Upper lobe of left lung (tissue), 6 donors: Measurements from ENCODE around the gene WBP1. TPM values are rescaled to one million over a fixed set of nuclear protein-coding genes. Genes with fewer than 3 reads are reported as not detected.
"Not testable (repeated sequence)": the region's sequence is repeated elsewhere in the genome, so short reads cannot be mapped to it uniquely, and the experiment has no call there.

Experiments used
- ATAC-seq, 2 donors: fragments of 200-7000 bp; cut with Tn5 transposase; one replicate each; pipeline ENCODE4 v1.9.1; 2022; ENCODE audit warnings: mild to moderate bottlenecking in 2 of 2, moderate library complexity in 2 of 2; ENCODE audit not compliant: low FRiP score in 2 of 2
- DNase-seq, 2 donors: peaks; one replicate each; pipeline ENCODE4 v3.0.0-alpha.2; 2019 to 2020
- H3K27ac ChIP-seq, 4 donors: fragments of 200-600 bp; sonication (generic); one replicate each; pipeline ENCODE4 v1.5.1; 2016 to 2019
- H3K27me3 ChIP-seq, 4 donors: fragments of 200-600 bp; sonication (generic); one replicate each; pipeline ENCODE4 v1.5.1; 2017 to 2019
- H3K36me3 ChIP-seq, 4 donors: fragments of 200-600 bp; sonication (generic); one replicate each; pipeline ENCODE4 v1.5.1; 2016 to 2019
- H3K4me1 ChIP-seq, 4 donors: fragments of 200-600 bp; sonication (generic); one replicate each; pipeline ENCODE4 v1.5.1; 2018 to 2019
- H3K4me3 ChIP-seq, 4 donors: fragments of 200-600 bp; sonication (generic); one replicate each; pipeline ENCODE4 v1.5.1; 2017 to 2019; ENCODE audit warnings: mild to moderate bottlenecking in 2 of 4, moderate library complexity in 1 of 4
- H3K9me3 ChIP-seq, 4 donors: fragments of 200-600 bp; sonication (generic); one replicate each; pipeline ENCODE4 v1.5.1; 2018 to 2019
- CTCF ChIP-seq, 6 experiments: fragments of 450-650 bp in 4 of 6; fragments of 200-600 bp in 2 of 6; sonication (generic) in 2 of 6; IDR thresholded peaks; one replicate each; pipeline ENCODE4 v1.5.1; 2016 to 2019; ENCODE audit warnings: antibody characterized with exemption in 6 of 6
- EP300 ChIP-seq, 4 donors: sonication (generic); formaldehyde crosslinking; IDR thresholded peaks; one replicate each; pipeline ENCODE4 v1.5.1; 2017; ENCODE audit warnings: antibody characterized with exemption in 4 of 4, control low read depth in 2 of 4
- POLR2A ChIP-seq, 4 donors: fragments of 450-650 bp; IDR thresholded peaks; one replicate each; pipeline ENCODE4 v1.5.1; 2016 to 2017; ENCODE audit warnings: antibody characterized with exemption in 4 of 4, mild to moderate bottlenecking in 2 of 4
- POLR2AphosphoS5 ChIP-seq, 2 donors: sonication (generic); formaldehyde crosslinking; IDR thresholded peaks; one replicate each; pipeline ENCODE4 v1.5.1; 2017; ENCODE audit warnings: antibody characterized with exemption in 2 of 2
- WGBS, 2 donors: methylation state at CpG; one replicate each; pipeline ENCODE4 v1.1.5; 2017 to 2018; 5-methylcytosine and 5-hydroxymethylcytosine counted together
- total RNA-seq, 6 donors: library from RNA; depleted of rRNA in 4 of 6; stranded (reverse); fragments of >200 nt in 4 of 6; gene quantifications; one replicate each; pipeline versions ENCODE4 v1.1.0 to v1.2.1, GENCODE V29; 2016 to 2021
- donor health status: DM: no; HTN: no; CAD: no; lungs with moderate emphysema.
- donor health status: DM: no; HTN: yes; CAD: no; lungs with severe emphysema.

The WBP1 gene
- total RNA-seq, 6 donors from 2014 or later = 34.7 to 109 (median 51.3) TPM

GRCh38 chr2:74481431-74481830 is 23.2 kb downstream of the WBP1 start:
- WGBS, 2 donors = 51 to 60% methylated on average over 2 to 3 of the region's 3 CpGs
- Histone ChIP-seq H3K4me1 (peaks cover 32 to 48% (median 35%) of the 10 kb centered on the region in 4 donors), H3K4me3 (peak overlapping the region; percentile 50 to 84 (median 72))

GRCh38 chr2:74481961-74482800 is 23.9 kb downstream of the WBP1 start:
- peak; percentile 82 to 83 for ATAC-seq
- no peak for TF ChIP-seq CTCF (IDR thresholded peaks at IDR 0.05)
- TF ChIP-seq EP300 (IDR thresholded peaks at IDR 0.05) = no peak
- TF ChIP-seq POLR2A (IDR thresholded peaks at IDR 0.05) = no peak
- no peak for TF ChIP-seq POLR2AphosphoS5 (IDR thresholded peaks at IDR 0.05)
- Histone ChIP-seq H3K4me3 (peak overlapping the region; percentile 50 to 84 (median 72)), H3K4me1 (peaks cover 24 to 40% (median 27%) of the 10 kb centered on the region in 4 donors), H3K9me3 (no peaks in the 10 kb centered on the region), H3K27ac (peak overlapping the region; percentile 82 to 93 (median 90)), H3K27me3 (no peaks in the 10 kb centered on the region), H3K36me3 (peaks cover 0 to 48% (median 18%) of the 10 kb centered on the region in 4 donors)
- peak; percentile 53 to 93 for DNase-seq
- 0 to 1% methylated on average over 2 to 55 of the region's 80 CpGs for WGBS, 2 donors

More at GRCh38 chr2:74481431-74481830, 23.2 kb downstream of the WBP1 start:
- ATAC-seq (no peak), DNase-seq (no peak)
- Histone ChIP-seq H3K36me3 (peaks cover 0 to 43% (median 14%) of the 10 kb centered on the region in 4 donors), H3K27ac (peak overlapping the region; percentile 82 to 93 (median 90)), H3K27me3 (no peaks in the 10 kb centered on the region), H3K9me3 (no peaks in the 10 kb centered on the region)
- TF ChIP-seq EP300 (IDR thresholded peaks at IDR 0.05) = no peak

GRCh38 chr2:74482801-74483674 is 24.8 kb downstream of the WBP1 start, which contains the start of the genes CCDC142 and TTC31:
CCDC142 (minus strand) TSS chr2:74482998; CDS start chr2:74482837, 161 bp downstream.
TTC31 (plus strand) TSS chr2:74483081; CDS start chr2:74483096, 15 bp downstream.
- H3K36me3 ChIP-seq = peaks cover 0 to 49% (median 18%) of the 10 kb centered on the region in 4 donors
- peak within 1 kb of the TSS; percentile 82 to 93 (median 90) for H3K27ac ChIP-seq
- peak; percentile 84 to 87 for TF ChIP-seq POLR2AphosphoS5 (IDR thresholded peaks at IDR 0.05)
- no peak for TF ChIP-seq EP300 (IDR thresholded peaks at IDR 0.05)
- TF ChIP-seq CTCF (IDR thresholded peaks at IDR 0.05) = peak; percentile 77 to 94 (median 89)
- TF ChIP-seq POLR2A (IDR thresholded peaks at IDR 0.05) = peak in 3 of 4 donors; percentile 22 to 68 (median 27)
- peaks cover 22 to 34% (median 25%) of the 10 kb centered on the region in 4 donors for H3K4me1 ChIP-seq
- no peaks in the 10 kb centered on the region for H3K9me3 ChIP-seq
- 2% methylated on average over 26 to 34 of the region's 50 CpGs for WGBS, 2 donors
- no peaks in the 10 kb centered on the region for H3K27me3 ChIP-seq
- peak; percentile 86 to 95 for DNase-seq
- H3K4me3 ChIP-seq = peak within 1 kb of the TSS; percentile 50 to 84 (median 72)
- ATAC-seq = peak; percentile 99

GRCh38 chr2:74483675-74484164 is 25.5 kb downstream of the WBP1 start:
- H3K4me3 ChIP-seq = peak overlapping the region; percentile 50 to 84 (median 72)
- H3K4me1 ChIP-seq = peaks cover 22 to 34% (median 25%) of the 10 kb centered on the region in 4 donors
- ATAC-seq, H3K27me3 ChIP-seq, H3K9me3 ChIP-seq, DNase-seq: not testable (repeated sequence)
- WGBS, 2 donors = 85 to 89% methylated on average over 19 of the region's 19 CpGs
- H3K36me3 ChIP-seq = peaks cover 0 to 47% (median 20%) of the 10 kb centered on the region in 4 donors
- H3K27ac ChIP-seq = peak overlapping the region in 2 of 4 donors; percentile 90 to 93

GRCh38 chr2:74486141-74486540 is 27.9 kb downstream of the WBP1 start:
- Histone ChIP-seq H3K9me3 (no peaks in the 10 kb centered on the region), H3K36me3 (peaks cover 8 to 52% (median 27%) of the 10 kb centered on the region in 4 donors), H3K4me1 (peaks cover 17 to 24% (median 18%) of the 10 kb centered on the region in 4 donors), H3K4me3 (no peak overlapping the region), H3K27me3 (no peaks in the 10 kb centered on the region), H3K27ac (no peak overlapping the region)
- no peak for TF ChIP-seq CTCF (IDR thresholded peaks at IDR 0.05)
- TF ChIP-seq POLR2A (IDR thresholded peaks at IDR 0.05) = no peak
- no peak for TF ChIP-seq EP300 (IDR thresholded peaks at IDR 0.05)
- no peak for TF ChIP-seq POLR2AphosphoS5 (IDR thresholded peaks at IDR 0.05)
- no peak for ATAC-seq
- 96 to 100% methylated on average over 2 of the region's 2 CpGs for WGBS, 2 donors
- no peak for DNase-seq
